ENCODE results near the gene ADPRS.

The ADPRS gene

GRCh38 chr1:36053978-36054377 is 34.7 kb upstream of the ADPRS start:
- Histone ChIP-seq H3K9ac (ENCODE audit: low read length) (no peak overlapping the region), H3K4me3 (ENCODE audit: low read depth, low read length, poor library complexity, severe bottlenecking) (no peak overlapping the region), H3F3A (ENCODE audit: insufficient read depth, low read length) (no peaks in the 10 kb centered on the region), H3K36me3 (ENCODE audit: insufficient read depth, low read length) (peaks cover 20% of the 10 kb centered on the region), H3K27ac (ENCODE audit: low read depth, low read length, poor library complexity, severe bottlenecking) (no peak overlapping the region), H3K9me3 (ENCODE audit: low read length) (no peaks in the 10 kb centered on the region), H4K20me1 (ENCODE audit: insufficient read depth, low read length) (no peaks in the 10 kb centered on the region), H3K27me3 (ENCODE audit: insufficient read depth, low read length) (no peaks in the 10 kb centered on the region), H2AFZ (ENCODE audit: low read length) (no peak overlapping the region), H3K9me2 (ENCODE audit: low read depth, low read length) (no peaks in the 10 kb centered on the region), H3K79me2 (ENCODE audit: insufficient read depth, low read length) (no peaks in the 10 kb centered on the region), H3K4me1 (ENCODE audit: insufficient read depth, low read length, severe bottlenecking) (no peaks in the 10 kb centered on the region), H3K4me2 (ENCODE audit: low read length) (no peak overlapping the region)
- no peak for TF ChIP-seq EZH2 (IDR thresholded peaks at IDR 0.05; ENCODE audit: borderline replicate concordance, low read length)
- TF ChIP-seq, protein P1, sequence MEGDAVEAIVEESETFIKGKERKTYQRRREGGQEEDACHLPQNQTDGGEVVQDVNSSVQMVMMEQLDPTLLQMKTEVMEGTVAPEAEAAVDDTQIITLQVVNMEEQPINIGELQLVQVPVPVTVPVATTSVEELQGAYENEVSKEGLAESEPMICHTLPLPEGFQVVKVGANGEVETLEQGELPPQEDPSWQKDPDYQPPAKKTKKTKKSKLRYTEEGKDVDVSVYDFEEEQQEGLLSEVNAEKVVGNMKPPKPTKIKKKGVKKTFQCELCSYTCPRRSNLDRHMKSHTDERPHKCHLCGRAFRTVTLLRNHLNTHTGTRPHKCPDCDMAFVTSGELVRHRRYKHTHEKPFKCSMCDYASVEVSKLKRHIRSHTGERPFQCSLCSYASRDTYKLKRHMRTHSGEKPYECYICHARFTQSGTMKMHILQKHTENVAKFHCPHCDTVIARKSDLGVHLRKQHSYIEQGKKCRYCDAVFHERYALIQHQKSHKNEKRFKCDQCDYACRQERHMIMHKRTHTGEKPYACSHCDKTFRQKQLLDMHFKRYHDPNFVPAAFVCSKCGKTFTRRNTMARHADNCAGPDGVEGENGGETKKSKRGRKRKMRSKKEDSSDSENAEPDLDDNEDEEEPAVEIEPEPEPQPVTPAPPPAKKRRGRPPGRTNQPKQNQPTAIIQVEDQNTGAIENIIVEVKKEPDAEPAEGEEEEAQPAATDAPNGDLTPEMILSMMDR (IDR thresholded peaks at IDR 0.05; ENCODE audit: low read length): no peak

- no peak overlapping the region for H2AFZ ChIP-seq (ENCODE audit: low read length)
- H3K9me2 ChIP-seq (ENCODE audit: low read depth, low read length): no peaks in the 10 kb centered on the region
- no peaks in the 10 kb centered on the region for H3K27me3 ChIP-seq (ENCODE audit: insufficient read depth, low read length)
- H4K20me1 ChIP-seq (ENCODE audit: insufficient read depth, low read length): no peaks in the 10 kb centered on the region
- no peaks in the 10 kb centered on the region for H3F3A ChIP-seq (ENCODE audit: insufficient read depth, low read length)
- H3K79me2 ChIP-seq (ENCODE audit: insufficient read depth, low read length): no peaks in the 10 kb centered on the region
- no peaks in the 10 kb centered on the region for H3K4me1 ChIP-seq (ENCODE audit: insufficient read depth, low read length, severe bottlenecking)
- H3K4me2 ChIP-seq (ENCODE audit: low read length): no peak overlapping the region
- no peak overlapping the region for H3K9ac ChIP-seq (ENCODE audit: low read length)
- H3K9me3 ChIP-seq (ENCODE audit: low read length): no peaks in the 10 kb centered on the region
- peaks cover 19% of the 10 kb centered on the region for H3K36me3 ChIP-seq (ENCODE audit: insufficient read depth, low read length)
- H3K4me3 ChIP-seq (ENCODE audit: low read depth, low read length, poor library complexity, severe bottlenecking): no peak overlapping the region
- TF ChIP-seq EZH2 (IDR thresholded peaks at IDR 0.05; ENCODE audit: borderline replicate concordance, low read length): no peak
- TF ChIP-seq, protein P1 (IDR thresholded peaks at IDR 0.05; ENCODE audit: low read length): no peak
- no peak overlapping the region for H3K27ac ChIP-seq (ENCODE audit: low read depth, low read length, poor library complexity, severe bottlenecking)
Observed at GRCh38 chr1:36055706-36056105, 33.0 kb upstream of the ADPRS start.

DNA sequence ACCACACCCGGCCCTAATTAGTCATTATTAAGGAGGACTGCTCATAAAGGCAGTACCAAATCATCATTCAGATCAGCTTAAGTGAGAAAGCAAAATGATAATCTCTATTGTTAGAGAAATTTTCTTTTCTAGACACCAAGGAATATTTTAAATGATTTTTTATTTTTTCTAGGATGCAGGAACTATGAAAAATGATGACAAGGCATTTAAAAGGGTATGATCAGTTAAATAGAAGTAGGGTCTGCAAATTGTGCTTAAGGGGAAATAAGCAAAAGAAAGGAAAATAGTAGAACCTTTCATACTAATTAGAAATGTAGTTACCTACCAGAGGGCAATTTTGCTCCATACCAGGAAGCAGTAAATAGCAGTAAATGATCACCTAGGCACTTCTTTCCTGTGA is 26.4 kb upstream of the ADPRS start:
- Histone ChIP-seq H3F3A (ENCODE audit: insufficient read depth, low read length) (no peaks in the 10 kb centered on the region), H3K4me3 (ENCODE audit: low read depth, low read length, poor library complexity, severe bottlenecking) (no peak overlapping the region), H4K20me1 (ENCODE audit: insufficient read depth, low read length) (no peaks in the 10 kb centered on the region), H3K27ac (ENCODE audit: low read depth, low read length, poor library complexity, severe bottlenecking) (no peak overlapping the region), H3K9me2 (ENCODE audit: low read depth, low read length) (no peaks in the 10 kb centered on the region), H2AFZ (ENCODE audit: low read length) (no peak overlapping the region), H3K36me3 (ENCODE audit: insufficient read depth, low read length) (no peaks in the 10 kb centered on the region), H3K79me2 (ENCODE audit: insufficient read depth, low read length) (no peaks in the 10 kb centered on the region), H3K9me3 (ENCODE audit: low read length) (no peaks in the 10 kb centered on the region), H3K4me1 (ENCODE audit: insufficient read depth, low read length, severe bottlenecking) (no peaks in the 10 kb centered on the region), H3K4me2 (ENCODE audit: low read length) (no peak overlapping the region), H3K27me3 (ENCODE audit: insufficient read depth, low read length) (no peaks in the 10 kb centered on the region), H3K9ac (ENCODE audit: low read length) (no peak overlapping the region)
- TF ChIP-seq, protein P1 (IDR thresholded peaks at IDR 0.05; ENCODE audit: low read length): no peak
- TF ChIP-seq EZH2 (IDR thresholded peaks at IDR 0.05; ENCODE audit: borderline replicate concordance, low read length): no peak

Data from OCI-LY1 (cell line).